Smooth muscle cell of the coronary artery (primary cell): ENCODE results near the gene EEF1A1. TPM values are rescaled to one million over a fixed set of nuclear protein-coding genes. Genes with fewer than 3 reads are reported as not detected.

Experiments
- total RNA-seq: library from RNA; depleted of rRNA; stranded (reverse); fragments of >200 nt; gene quantifications from 2 replicates; pipeline ENCODE4 v1.2.3, GENCODE V29; 2014; ENCODE audit warnings: low replicate concordance

The EEF1A1 gene
- total RNA-seq, result 25,077 and 51,594 TPM in 2 replicates

DNA sequence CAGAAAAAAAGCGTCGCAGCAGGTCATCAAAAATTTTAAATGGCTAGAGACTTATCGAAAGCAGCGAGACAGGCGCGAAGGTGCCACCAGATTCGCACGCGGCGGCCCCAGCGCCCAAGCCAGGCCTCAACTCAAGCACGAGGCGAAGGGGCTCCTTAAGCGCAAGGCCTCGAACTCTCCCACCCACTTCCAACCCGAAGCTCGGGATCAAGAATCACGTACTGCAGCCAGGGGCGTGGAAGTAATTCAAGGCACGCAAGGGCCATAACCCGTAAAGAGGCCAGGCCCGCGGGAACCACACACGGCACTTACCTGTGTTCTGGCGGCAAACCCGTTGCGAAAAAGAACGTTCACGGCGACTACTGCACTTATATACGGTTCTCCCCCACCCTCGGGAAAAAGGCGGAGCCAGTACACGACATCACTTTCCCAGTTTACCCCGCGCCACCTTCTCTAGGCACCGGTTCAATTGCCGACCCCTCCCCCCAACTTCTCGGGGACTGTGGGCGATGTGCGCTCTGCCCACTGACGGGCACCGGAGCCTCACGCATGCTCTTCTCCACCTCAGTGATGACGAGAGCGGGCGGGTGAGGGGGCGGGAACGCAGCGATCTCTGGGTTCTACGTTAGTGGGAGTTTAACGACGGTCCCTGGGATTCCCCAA, at the start of gene EEF1A1:
Gene EEF1A1, minus strand, starts transcription at position 345 of the 663 bp plus-strand sequence. CDS start 1,006 bp downstream, outside the sequence.

Other genes with a start within 250 kb of the EEF1A1 start
- not detected in 2 replicates for gene DPPA5, start 166.8 kb downstream of the EEF1A1 start, total RNA-seq
- gene KHDC3L, start 158.4 kb downstream of the EEF1A1 start, total RNA-seq, result not detected in 2 replicates
- not detected in 2 replicates for gene OOEP, start 151.1 kb downstream of the EEF1A1 start, total RNA-seq
- gene DDX43, start 126.2 kb downstream of the EEF1A1 start, total RNA-seq, result 0.15 and 1.2 TPM in 2 replicates
- gene CGAS, start 68.7 kb downstream of the EEF1A1 start, total RNA-seq, result 1.1 and 3.7 TPM in 2 replicates
- gene MTO1, start 59.3 kb downstream of the EEF1A1 start, total RNA-seq, result 21.3 and 32.1 TPM in 2 replicates
- 18.0 and 31.4 TPM in 2 replicates for gene SLC17A5, start 133.0 kb upstream of the EEF1A1 start, total RNA-seq
- gene CD109, start 175.2 kb upstream of the EEF1A1 start, total RNA-seq, result 5.2 and 18.0 TPM in 2 replicates